C4-2B (cell line): ENCODE results near the gene OCA2.
"Not testable (repeated sequence)": the region's sequence is repeated elsewhere in the genome, so short reads cannot be mapped to it uniquely, and the experiment has no call there.

ENCODE experiments used
- H3K27ac ChIP-seq: fragments of 450-650 bp; 2 replicates; pipeline ENCODE4 v1.5.1; 2017
- CTCF ChIP-seq: fragments of 450-650 bp; conservative IDR thresholded peaks from 2 replicates; pipeline ENCODE4 v1.5.1; 2017; ENCODE audit warnings: mild to moderate bottlenecking
- ZFX ChIP-seq: fragments of 450-650 bp; IDR thresholded peaks from 2 replicates; pipeline ENCODE4 v1.6.1; 2017

OCA2 gene

DNA sequence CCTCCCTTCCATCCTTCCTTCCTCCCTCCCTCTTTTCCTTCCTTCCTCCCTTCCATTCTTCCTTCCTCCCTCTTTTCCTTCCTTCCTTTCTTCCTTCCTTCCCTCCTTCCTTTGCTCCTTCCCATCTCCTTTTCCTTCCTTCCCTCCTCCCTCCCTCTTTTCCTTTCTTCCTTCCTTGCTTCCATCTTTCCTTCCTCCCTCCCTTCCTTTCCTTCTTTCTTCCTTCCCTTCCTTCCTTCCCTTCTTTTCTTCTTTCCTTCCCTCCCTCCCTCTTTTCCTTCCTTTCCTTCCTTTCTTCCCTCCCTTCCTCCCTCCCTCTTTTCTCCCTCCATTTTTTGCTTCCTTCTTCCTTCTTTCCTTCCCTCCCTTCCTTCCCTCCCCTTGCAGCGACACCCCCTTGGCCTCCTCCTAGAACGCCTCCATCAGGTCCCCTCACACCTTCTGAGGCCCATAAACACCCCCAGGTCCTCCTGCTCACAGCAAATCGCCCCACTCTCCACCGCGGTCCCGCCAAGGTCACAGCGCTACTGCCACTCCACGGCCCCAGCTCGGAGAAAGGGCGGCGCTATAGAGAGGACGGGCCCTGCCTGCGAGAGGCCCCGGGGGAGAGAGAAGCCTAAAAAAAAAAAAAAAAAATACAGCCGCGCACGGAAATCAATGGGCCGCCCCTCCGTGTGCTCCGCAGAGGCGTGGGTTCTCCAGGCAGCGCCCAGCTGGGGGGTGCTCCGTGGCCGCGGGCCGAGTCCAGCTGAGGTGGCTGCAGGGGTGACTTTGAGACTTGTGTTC lies 328.2 kb downstream of the OCA2 start:
- TF ChIP-seq ZFX = no peak
- TF ChIP-seq CTCF = no peak

DNA sequence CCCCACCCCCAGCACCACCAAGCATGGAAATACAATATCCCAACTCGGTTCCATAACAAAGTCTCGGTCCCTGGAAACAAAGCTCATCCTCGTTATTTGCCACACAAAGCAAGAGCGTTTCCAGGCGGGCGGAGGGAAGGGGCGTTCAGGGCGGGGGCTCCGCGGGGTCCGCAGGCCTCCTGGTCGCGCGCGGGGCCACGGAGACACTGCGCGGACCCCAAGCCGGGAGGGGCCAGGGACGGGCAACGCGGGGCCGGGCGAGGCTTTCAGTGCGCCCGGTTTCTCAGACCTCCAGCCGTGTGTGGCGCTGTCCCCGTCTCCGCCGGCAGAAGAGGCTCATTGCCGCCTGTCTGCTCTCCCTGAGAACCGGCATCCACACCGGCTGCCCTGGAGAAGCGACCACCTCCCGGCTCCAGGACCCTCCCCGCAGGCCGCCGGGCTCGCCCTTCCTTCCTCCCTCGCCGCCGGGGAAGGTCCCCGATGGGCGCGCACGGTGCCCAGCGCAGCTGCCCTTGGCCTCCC lies 329.0 kb downstream of the OCA2 start:
- TF ChIP-seq ZFX (no peak), CTCF (no peak)
- no peak overlapping the region for H3K27ac ChIP-seq

More for the DNA sequence above, 328.2 kb downstream of the OCA2 start:
- no peak overlapping the region for H3K27ac ChIP-seq

GRCh38 chr15:27769652-27770051 lies 329.5 kb downstream of the OCA2 start:
- no peak overlapping the region for H3K27ac ChIP-seq
- TF ChIP-seq CTCF = no peak
- TF ChIP-seq ZFX = no peak

DNA sequence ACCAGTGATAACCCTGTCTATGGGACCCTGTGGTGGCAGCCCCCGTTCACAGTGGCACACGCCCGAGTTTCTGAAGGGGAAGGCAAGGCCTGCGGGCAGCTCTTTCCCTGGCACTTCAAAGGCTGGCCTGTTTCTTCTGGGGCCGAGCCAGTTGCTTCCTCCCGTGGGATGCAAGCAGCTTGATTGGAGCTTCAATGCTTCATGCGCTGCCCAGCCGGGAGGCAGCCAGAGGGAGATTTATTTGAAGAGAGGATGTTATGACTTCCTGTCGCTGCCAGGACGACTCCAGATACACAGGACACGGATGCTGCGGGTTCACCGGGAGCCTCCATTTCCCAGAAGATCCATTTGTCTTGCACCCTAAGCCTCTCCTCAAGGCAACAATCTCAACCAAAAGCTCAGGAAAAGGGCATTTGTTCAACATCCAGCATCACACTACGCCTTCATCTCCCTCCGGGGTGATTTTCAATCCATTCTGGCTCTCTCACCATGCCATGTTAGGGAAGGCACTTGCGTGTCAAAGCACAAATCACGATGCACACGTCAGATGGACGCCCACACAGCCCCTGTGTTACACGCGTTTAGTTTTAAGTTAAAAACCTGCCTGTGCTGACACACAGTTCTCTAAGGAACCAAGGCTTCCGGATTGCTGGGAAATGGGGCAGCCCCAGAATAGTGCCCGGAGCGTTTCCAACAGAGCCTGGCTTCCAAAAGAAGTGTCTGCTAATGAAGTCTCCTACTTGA lies 330.2 kb downstream of the OCA2 start:
- no peak for TF ChIP-seq ZFX
- no peak for TF ChIP-seq CTCF
- no peak overlapping the region for H3K27ac ChIP-seq

DNA sequence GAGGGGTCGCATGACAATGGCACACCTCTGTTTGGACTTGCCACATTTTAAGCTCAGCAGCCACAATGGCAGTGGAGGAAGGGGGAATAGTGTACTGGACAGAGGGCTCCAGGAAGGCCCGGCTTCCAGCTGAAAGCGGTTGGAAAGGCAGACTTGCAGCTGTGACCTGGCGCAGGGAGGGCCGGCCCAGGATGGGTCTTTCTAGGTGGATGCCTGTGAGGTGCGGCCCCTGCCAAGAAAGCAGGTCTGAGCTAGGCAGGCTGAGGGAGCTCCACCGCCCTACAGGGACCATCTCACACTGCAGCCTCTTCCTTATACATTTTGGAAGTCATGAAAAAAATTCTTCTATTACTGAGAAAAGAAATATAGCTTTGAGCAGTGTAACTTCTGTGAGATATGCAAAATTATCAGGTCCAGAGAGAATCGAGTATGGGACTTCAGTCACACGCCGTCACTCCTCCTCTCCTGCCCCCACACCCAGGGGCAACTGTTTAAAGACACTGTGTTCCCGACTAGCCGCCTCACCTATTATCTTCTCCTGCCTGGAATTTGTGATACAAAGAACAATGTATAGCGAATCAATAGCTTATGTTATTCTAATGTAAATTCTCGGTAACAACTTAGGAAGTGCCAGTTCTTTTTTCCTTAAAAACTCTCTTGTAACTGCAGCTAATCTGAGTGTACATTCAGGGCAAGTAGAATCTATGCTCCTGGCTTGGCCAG lies 331.0 kb downstream of the OCA2 start:
- no peak overlapping the region for H3K27ac ChIP-seq
- TF ChIP-seq CTCF (no peak), ZFX (no peak)

DNA sequence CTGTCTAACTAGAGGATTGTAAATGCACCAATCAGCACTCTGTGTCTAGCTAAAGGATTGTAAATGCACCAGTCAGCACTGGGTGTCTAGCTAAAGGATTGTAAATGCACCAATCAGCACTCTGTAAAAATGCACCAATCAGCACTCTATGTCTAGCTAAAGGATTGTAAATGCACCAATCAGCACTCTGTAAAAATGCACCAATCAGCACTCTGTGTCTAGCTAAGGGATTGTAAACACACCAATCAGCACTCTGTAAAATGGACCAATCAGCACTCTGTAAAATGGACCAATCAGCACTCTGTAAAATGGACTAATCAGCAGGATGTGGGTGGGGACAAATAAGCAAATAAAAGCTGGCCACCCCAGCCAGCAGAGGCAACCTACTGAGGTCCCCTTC lies 331.7 kb downstream of the OCA2 start:
- not testable (repeated sequence) for H3K27ac ChIP-seq

- H3K27ac ChIP-seq = no peak overlapping the region
- no peak for TF ChIP-seq CTCF
- no peak for TF ChIP-seq ZFX
Observed at GRCh38 chr15:27764339-27764738, 334.8 kb downstream of the OCA2 start.
